Endothelial cell of umbilical vein (primary cell): ENCODE measurements around the gene ARMH3. TPM values are rescaled to one million over a fixed set of nuclear protein-coding genes. Genes with fewer than 3 reads are reported as not detected.

ENCODE experiments used
- BruUV-seq: library from RNA; stranded (reverse); fragments of 400-500 nt; replicated peaks from 2 replicates; lab custom pipeline; 2021; lab: Mats Ljungman, UMichigan
- CTCF ChIA-PET: fragments of 300-600, 350-600 bp; sonication (Branson Sonifier 250); formaldehyde crosslinking; loops from one replicate; lab custom pipeline; 2021; ENCODE audit warnings: antibody characterized with exemption, inconsistent platforms; lab: Charles Lee
- POLR2A ChIA-PET: fragments of 300-600, 350-600 bp; sonication (Branson Sonifier 250); formaldehyde crosslinking; loops from one replicate; lab custom pipeline; 2021; ENCODE audit warnings: antibody characterized with exemption, inconsistent platforms; lab: Charles Lee
- DNase-seq: peaks from one replicate; pipeline ENCODE4 v3.0.0-alpha.2; 2011; ENCODE audit warnings: low read depth, low spot score
- FAIRE-seq: peaks from 2 replicates; lab custom pipeline; 2011; peaks lifted over from hg19 to GRCh38; lab: Jason Lieb, UNC
- H2AFZ ChIP-seq: 2 replicates; pipeline ENCODE4 v1.6.0; 2012; ENCODE audit warnings: low read depth, low read length, control low read depth, inconsistent platforms
- H3K27ac ChIP-seq: 2 replicates; pipeline ENCODE4 v1.5.1; 2011; ENCODE audit warnings: low read depth, mild to moderate bottlenecking, control low read depth, low read length, moderate library complexity; ENCODE audit not compliant: insufficient read depth
- H3K27me3 ChIP-seq, 2 experiments: 2 replicates each; pipeline versions ENCODE4 v1.6.0 to v1.6.1; 2011; ENCODE audit warnings: low read length in 2 of 2, mixed read lengths in 1 of 2; ENCODE audit not compliant: control insufficient read depth in 2 of 2, insufficient read depth in 2 of 2
- H3K36me3 ChIP-seq, 2 experiments: 2 replicates in 1 of 2; 3 replicates in 1 of 2; pipeline ENCODE4 v1.5.1; 2011; ENCODE audit warnings: low read length in 2 of 2, mild to moderate bottlenecking in 1 of 2, moderate library complexity in 1 of 2; ENCODE audit not compliant: control insufficient read depth in 2 of 2, insufficient read depth in 2 of 2; ENCODE audit errors: extremely low read depth in 1 of 2
- H3K4me1 ChIP-seq: 3 replicates; pipeline ENCODE4 v1.5.1; 2011; ENCODE audit warnings: mild to moderate bottlenecking, low read length; ENCODE audit not compliant: control insufficient read depth, insufficient read depth; ENCODE audit errors: extremely low read depth
- H3K4me2 ChIP-seq: 2 replicates; pipeline ENCODE4 v1.6.1; 2011; ENCODE audit warnings: low read length, control low read depth, mixed read lengths; ENCODE audit not compliant: insufficient read depth
- H3K4me3 ChIP-seq, 3 experiments: fragments of 200-600 bp in 1 of 3; sonication (generic), shearing (Covaris generic) in 1 of 3; replicated peaks in 1 of 3; 2 replicates each; pipeline ENCODE4 v1.5.1; 2011 to 2016; ENCODE audit warnings: control low read depth in 3 of 3, low read length in 3 of 3, mild to moderate bottlenecking in 2 of 3, inconsistent platforms in 1 of 3, low read depth in 1 of 3, moderate library complexity in 1 of 3; ENCODE audit not compliant: insufficient read depth in 1 of 3
- H3K79me2 ChIP-seq: 2 replicates; pipeline ENCODE4 v1.6.0; 2012; ENCODE audit warnings: low read length, inconsistent platforms; ENCODE audit not compliant: control insufficient read depth, insufficient read depth
- H3K9ac ChIP-seq: replicated peaks from 2 replicates; pipeline ENCODE3; 2011; ENCODE audit warnings: low read length, control low read depth; ENCODE audit not compliant: insufficient read depth; ENCODE audit errors: extremely low read depth
- H3K9me1 ChIP-seq: replicated peaks from 3 replicates; pipeline ENCODE4 v1.6.0; 2011; ENCODE audit warnings: mild to moderate bottlenecking, low read length; ENCODE audit not compliant: control insufficient read depth, insufficient read depth; ENCODE audit errors: extremely low read depth
- H3K9me3 ChIP-seq: replicated peaks from 2 replicates; pipeline ENCODE4 v1.5.1; 2012; ENCODE audit warnings: low read length, inconsistent platforms; ENCODE audit not compliant: control insufficient read depth, insufficient read depth
- H4K20me1 ChIP-seq: replicated peaks from 2 replicates; pipeline ENCODE3; 2011; ENCODE audit warnings: mild to moderate bottlenecking, low read length; ENCODE audit not compliant: control insufficient read depth, insufficient read depth; ENCODE audit errors: extremely low read depth
- EZH2 ChIP-seq: IDR thresholded peaks from 2 replicates; pipeline ENCODE4 v1.6.1; 2012; ENCODE audit warnings: borderline replicate concordance, low read depth, mild to moderate bottlenecking, moderate library complexity, low read length, inconsistent platforms; ENCODE audit not compliant: severe bottlenecking
- FOS ChIP-seq: IDR thresholded peaks from 2 replicates; pipeline ENCODE4 v1.6.1; 2011; ENCODE audit warnings: mild to moderate bottlenecking, low read length, moderate library complexity, borderline replicate concordance; ENCODE audit not compliant: insufficient read depth
- GATA2 ChIP-seq: IDR thresholded peaks from 2 replicates; pipeline ENCODE4 v1.7.0; 2011; ENCODE audit warnings: low read depth, mild to moderate bottlenecking, moderate library complexity, mixed read lengths, low read length; ENCODE audit not compliant: insufficient read length, insufficient read depth
- JUN ChIP-seq: IDR thresholded peaks from 2 replicates; pipeline ENCODE4 v1.6.1; 2011; ENCODE audit warnings: borderline replicate concordance, low read depth; ENCODE audit not compliant: insufficient read length, insufficient read depth
- MYC ChIP-seq: IDR thresholded peaks from one replicate; pipeline ENCODE4 v1.6.1; 2011; ENCODE audit warnings: mild to moderate bottlenecking, low read depth, low read length
- POLR2A ChIP-seq: IDR thresholded peaks from 2 replicates; pipeline ENCODE4 v1.6.1; 2012; ENCODE audit warnings: low read depth, mild to moderate bottlenecking, control low read depth, low read length
- POLR2AphosphoS5 ChIP-seq: IDR thresholded peaks from 2 replicates; pipeline ENCODE4 v1.6.1; 2012; ENCODE audit warnings: low read depth, mild to moderate bottlenecking, control low read depth, low read length, moderate library complexity; ENCODE audit not compliant: insufficient read depth
- dilution Hi-C: fragments of 300-500 bp; cut with MboI; formaldehyde crosslinking; loops from one replicate; pipeline ENCODE4 v1.15.0; 2019; ENCODE audit warnings: low sequenced_read_pairs; ENCODE audit not compliant: extremely low pct_ligation_motif_present
- intact Hi-C: fragments of 100-400 bp; cut with micrococcal nuclease; formaldehyde crosslinking; loops from one replicate; pipeline ENCODE4 v1.10.0; 2022
- polyA plus RNA-seq, 4 experiments: library from polyadenylated mRNA; depleted of rRNA in 3 of 4; stranded (reverse) in 3 of 4; unstranded in 1 of 4; fragments of >200 nt; gene quantifications; 2 replicates each; pipeline versions ENCODE4 v1.2.1 to v1.2.3, GENCODE V29; 2011 to 2012; ENCODE audit warnings: missing spikeins in 1 of 4
- total RNA-seq: library from RNA; stranded (reverse); gene quantifications from 2 replicates; pipeline ENCODE4 v1.2.3, GENCODE V29; 2021
- TF ChIP-seq, protein P1 (sequence below): IDR thresholded peaks from 2 replicates; pipeline ENCODE4 v1.6.1; 2011; ENCODE audit not compliant: insufficient read depth, insufficient read length
- TF ChIP-seq, protein P2 (sequence below), 2 donors: IDR thresholded peaks; 1 replicate in 1 of 2; 2 replicates in 1 of 2; pipeline ENCODE4 v1.5.1; 2011; ENCODE audit warnings: low read length in 2 of 2, mild to moderate bottlenecking in 2 of 2, moderate library complexity in 2 of 2, control low read depth in 1 of 2, inconsistent platforms in 1 of 2, low read depth in 1 of 2; ENCODE audit not compliant: insufficient read depth in 1 of 2; ENCODE audit errors: extremely low read depth in 1 of 2

The ARMH3 gene
- total and polyA plus RNA-seq, 2 donors (not counting 3 experiments of a cell fraction or from before 2014, with no cell fraction given): 13.1 to 17.6 TPM

DNA sequence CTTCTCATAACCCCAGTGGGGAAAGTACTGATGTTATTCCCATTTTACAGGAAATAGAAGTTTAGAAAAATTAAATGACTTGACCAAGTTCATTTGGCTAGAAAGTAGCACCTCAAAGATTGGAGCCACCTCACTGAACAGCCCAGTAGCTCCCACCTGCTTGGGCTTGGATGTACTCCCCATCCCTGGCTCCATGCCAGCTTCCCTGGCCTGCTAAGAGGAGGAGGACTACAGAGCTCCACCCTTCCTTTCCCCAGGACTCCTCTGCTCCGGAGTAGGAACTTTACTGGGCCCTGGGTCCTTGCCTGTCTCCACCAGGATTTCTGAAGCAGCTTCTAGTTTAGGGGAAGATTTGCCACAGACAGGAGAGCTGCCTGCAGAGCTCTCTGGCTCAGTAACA, 12.2 kb upstream of the ARMH3 start:
- no peak overlapping the region for H3K4me2 ChIP-seq
- H4K20me1 ChIP-seq: no peaks in the 10 kb centered on the region
- H3K79me2 ChIP-seq: peaks cover 30% of the 10 kb centered on the region
- H3K9ac ChIP-seq: no peak overlapping the region
- no peaks in the 10 kb centered on the region for H3K9me1 ChIP-seq
- H3K9me3 ChIP-seq: no peaks in the 10 kb centered on the region
- no peak overlapping the region for H2AFZ ChIP-seq
- H3K36me3 ChIP-seq: no peaks in the 10 kb centered on the region
- DNase-seq: no peak
- no peak overlapping the region for H3K4me3 ChIP-seq
- BruUV-seq: no TSS peak
- no peak overlapping the region for H3K27ac ChIP-seq
- TF ChIP-seq GATA2: no peak
- dilution Hi-C loops: no loop called here
- ChIA-PET POLR2A (no interaction called here), CTCF (interaction anchor here (0.8 to 4.4 kb wide), 6 partner anchors 8 to 287 kb away, joined by 3 to 45 read pairs (median 4); partner anchors contain the start of gene PPRC1)
- H3K27me3 ChIP-seq: no peaks in the 10 kb centered on the region
- H3K4me1 ChIP-seq: peaks cover 14% of the 10 kb centered on the region
- intact Hi-C loops: no loop called here
- FAIRE-seq: no peak

DNA sequence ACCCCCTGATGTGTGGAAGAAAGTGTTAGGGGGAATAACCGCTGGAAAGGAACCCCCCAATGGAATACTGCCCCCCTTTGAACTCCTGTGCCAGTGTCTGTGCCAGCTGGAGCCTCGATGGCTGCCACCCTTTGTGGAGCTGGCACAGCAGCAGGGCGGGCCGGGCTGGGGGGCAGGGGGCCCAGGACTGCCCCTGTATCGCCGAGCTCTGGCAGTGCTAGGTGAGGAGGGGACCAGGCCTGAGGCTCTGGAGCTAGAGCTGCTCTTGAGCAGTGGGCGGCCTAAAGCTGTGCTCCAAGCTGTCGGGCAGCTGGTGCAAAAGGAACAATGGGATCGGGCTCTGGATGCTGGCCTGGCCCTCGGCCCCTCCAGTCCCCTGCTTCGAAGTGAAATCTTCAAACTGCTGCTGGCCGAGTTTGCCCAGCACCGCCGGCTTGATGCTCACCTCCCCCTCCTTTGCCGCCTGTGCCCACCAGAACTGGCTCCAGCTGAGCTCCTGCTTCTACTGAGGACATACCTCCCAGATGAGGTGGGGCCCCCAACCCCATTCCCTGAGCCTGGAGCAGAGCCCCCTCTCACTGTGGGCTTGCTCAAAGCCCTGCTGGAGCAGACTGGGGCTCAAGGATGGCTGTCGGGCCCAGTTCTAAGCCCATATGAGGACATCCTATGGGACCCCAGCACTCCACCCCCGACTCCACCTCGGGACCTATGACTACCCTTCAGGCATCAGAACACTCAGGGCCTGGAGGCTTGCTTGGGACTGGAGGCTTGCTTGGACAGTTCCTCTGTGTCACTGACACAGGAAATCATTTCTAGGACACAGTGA, 11.3 kb upstream of the ARMH3 start:
- TF ChIP-seq MYC: no peak
- TF ChIP-seq, protein P1, sequence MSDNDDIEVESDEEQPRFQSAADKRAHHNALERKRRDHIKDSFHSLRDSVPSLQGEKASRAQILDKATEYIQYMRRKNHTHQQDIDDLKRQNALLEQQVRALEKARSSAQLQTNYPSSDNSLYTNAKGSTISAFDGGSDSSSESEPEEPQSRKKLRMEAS: no peak
- no peak for TF ChIP-seq JUN
- no peak for TF ChIP-seq POLR2AphosphoS5
- no peak for TF ChIP-seq FOS
- TF ChIP-seq GATA2: no peak
- TF ChIP-seq POLR2A: no peak
- TF ChIP-seq EZH2: no peak
- TF ChIP-seq, protein P2, sequence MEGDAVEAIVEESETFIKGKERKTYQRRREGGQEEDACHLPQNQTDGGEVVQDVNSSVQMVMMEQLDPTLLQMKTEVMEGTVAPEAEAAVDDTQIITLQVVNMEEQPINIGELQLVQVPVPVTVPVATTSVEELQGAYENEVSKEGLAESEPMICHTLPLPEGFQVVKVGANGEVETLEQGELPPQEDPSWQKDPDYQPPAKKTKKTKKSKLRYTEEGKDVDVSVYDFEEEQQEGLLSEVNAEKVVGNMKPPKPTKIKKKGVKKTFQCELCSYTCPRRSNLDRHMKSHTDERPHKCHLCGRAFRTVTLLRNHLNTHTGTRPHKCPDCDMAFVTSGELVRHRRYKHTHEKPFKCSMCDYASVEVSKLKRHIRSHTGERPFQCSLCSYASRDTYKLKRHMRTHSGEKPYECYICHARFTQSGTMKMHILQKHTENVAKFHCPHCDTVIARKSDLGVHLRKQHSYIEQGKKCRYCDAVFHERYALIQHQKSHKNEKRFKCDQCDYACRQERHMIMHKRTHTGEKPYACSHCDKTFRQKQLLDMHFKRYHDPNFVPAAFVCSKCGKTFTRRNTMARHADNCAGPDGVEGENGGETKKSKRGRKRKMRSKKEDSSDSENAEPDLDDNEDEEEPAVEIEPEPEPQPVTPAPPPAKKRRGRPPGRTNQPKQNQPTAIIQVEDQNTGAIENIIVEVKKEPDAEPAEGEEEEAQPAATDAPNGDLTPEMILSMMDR (IDR thresholded peaks at IDR 0.05; ENCODE audit: extremely low read depth in 1 of 2, insufficient read depth in 1 of 2, low read depth in 1 of 2, low read length in 2 of 2): no peak
- DNase-seq: no peak
- no peak for FAIRE-seq
- no peaks in the 10 kb centered on the region for H4K20me1 ChIP-seq
- H3K9ac ChIP-seq: no peak overlapping the region
- no peak overlapping the region for H3K27ac ChIP-seq
- dilution Hi-C loops (no loop called here), intact Hi-C loops (no loop called here)
- ChIA-PET POLR2A (no interaction called here), CTCF (interaction anchor here (0.9 to 4.4 kb wide), 6 partner anchors 14 to 286 kb away, joined by 3 to 45 read pairs (median 4); no protein-coding TSS in a partner anchor)
- no peak overlapping the region for H3K4me3 ChIP-seq
- H3K36me3 ChIP-seq: no peaks in the 10 kb centered on the region
- no peaks in the 10 kb centered on the region for H3K9me1 ChIP-seq
- H3K27me3 ChIP-seq: no peaks in the 10 kb centered on the region
- H3K4me2 ChIP-seq: no peak overlapping the region
- H3K9me3 ChIP-seq: no peaks in the 10 kb centered on the region
- BruUV-seq: no TSS peak
- H3K4me1 ChIP-seq: peaks cover 14% of the 10 kb centered on the region
- H2AFZ ChIP-seq: no peak overlapping the region
- H3K79me2 ChIP-seq: peaks cover 30% of the 10 kb centered on the region
